Measurements from ENCODE around the gene CXCL14.

CXCL14 gene

DNA sequence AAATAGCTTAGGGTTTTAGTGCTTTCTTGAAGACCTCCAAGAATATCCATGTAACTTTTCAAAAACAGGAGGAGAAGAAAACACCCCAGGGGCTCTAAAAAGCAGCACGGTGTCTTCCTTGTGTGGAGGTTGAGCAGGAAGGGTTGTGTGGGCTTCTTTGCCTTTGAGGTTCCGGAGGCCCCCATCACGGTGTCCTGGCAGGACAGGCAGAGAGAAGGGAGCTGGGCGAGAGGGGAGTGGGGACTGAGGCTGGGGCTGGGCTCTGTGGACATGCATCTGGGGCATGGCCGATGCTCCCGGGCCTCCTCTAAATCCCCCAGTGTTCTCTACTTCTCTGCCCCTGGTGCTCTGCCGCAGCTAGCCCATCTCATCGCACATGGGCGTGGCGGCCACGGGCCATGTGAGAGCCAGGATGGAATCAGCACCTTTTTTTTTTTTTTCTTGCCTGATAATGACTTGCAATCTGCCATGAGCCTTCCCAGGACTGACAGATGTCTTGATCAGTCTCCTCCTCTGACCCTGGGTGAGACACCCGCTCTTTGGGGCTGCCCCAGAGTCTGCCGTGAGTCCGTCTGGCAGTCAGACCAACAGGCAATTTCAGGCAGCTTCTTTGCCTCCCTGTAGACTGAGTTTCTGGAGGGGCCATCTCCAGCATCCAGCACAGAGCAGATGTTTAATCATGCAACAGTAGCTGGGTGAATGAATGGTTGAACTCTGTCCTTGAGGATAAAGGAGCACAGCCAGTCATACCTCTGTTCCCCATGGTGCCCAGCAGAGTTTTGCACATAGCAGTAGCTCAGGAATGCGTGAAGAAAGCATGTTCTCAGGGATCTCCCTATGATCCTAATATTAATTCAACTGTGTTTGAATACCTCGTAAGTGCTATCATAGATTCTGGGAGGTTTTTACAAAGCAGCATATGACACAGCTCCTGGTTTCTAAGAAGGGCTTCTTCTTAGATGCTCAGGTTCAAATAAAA, 12.1 kb downstream of the CXCL14 start:
- DNase-seq: no peak

DNA sequence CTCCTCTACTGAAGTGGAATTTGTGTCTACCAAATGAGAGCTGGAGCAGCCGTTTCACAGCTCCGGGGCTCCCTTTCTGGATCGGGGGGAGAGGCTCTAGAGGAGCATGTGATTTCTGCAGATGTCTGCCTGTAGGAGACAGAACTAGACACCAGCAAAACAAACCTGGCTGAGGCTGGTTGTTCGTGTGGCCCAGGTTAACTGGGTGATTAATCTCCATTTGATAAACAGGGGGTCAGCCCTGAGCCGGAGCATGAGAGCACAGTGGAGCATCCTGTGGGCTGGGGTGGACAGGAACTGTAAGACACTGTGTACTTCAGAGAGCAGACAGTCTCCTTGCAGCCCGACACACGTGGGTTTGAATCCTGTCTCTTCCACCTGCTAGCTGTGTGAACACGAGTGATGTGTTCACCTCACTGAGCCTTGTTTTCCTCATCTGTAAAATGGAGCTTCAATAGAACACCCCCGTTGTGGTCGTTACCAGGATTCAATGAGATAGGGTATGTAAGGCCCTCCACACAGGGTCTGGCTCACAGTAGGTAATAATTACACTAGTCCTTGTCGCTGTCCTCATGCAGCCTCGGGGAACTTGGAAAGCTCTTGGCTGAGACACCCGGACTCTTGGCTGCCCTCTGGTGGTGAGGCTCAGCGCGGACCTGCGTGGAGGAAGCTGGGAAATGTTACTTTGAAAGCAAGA, 12.9 kb downstream of the CXCL14 start:
- peak; percentile 38 for DNase-seq

DNA sequence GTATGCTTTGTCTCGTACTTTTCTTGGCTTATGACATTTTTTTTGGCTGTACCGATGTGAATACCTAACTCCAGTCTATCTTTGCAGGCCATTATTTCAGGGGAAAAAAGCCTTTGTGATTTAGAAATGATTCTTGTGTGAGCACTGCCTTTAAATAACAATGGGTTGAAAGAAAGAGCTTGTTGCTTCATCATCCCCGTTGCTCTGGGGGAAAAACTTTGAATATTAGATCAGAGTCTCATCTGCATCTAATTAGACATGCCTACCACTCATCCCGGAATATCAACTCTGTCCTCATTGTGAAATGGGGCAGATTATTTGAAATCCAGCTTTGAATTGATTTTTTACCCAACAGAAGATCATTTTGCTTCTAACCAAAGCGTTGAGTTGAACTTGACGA, 13.5 kb downstream of the CXCL14 start:
- DNase-seq: no peak

DNA sequence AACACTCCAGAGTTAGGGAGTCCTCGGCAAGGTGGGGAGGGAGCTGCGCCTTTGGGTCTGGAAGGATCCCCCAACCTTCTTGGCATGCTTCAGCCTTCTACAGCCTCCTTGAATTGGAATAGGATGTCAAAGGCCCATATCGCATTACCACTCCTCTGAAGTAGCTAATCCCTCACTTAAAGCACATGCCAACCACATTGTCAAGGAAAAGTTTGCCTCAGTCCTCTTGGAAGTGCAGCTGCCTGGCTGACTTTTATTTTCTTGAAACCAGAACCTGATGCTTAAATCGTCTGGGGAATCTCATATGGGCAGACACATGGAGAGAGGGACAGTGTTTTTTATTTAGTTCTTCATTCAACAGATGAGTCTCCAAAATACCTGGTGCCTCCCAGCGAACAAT, 14.5 kb downstream of the CXCL14 start:
- DNase-seq: no peak

DNA sequence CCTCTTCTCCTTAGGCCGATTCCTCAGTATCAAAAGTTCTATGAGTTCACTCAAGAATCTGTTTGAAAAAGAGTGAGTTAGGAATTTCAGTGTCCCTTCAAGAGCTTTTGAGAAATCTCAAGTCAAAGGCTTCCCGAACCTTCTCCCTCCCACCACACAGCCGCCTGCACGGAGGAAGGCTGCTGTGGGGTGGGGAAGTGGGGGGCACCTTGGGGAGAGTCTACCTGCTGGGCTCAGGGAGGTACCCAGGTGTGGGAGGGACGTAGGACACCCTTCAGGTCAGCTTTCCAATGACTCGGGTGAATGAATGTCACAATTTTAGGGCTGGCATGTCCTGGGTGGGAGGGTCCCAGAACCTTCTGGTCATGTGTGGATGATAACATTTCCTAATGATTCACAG, 17.5 kb downstream of the CXCL14 start:
- no peak for DNase-seq

DNA sequence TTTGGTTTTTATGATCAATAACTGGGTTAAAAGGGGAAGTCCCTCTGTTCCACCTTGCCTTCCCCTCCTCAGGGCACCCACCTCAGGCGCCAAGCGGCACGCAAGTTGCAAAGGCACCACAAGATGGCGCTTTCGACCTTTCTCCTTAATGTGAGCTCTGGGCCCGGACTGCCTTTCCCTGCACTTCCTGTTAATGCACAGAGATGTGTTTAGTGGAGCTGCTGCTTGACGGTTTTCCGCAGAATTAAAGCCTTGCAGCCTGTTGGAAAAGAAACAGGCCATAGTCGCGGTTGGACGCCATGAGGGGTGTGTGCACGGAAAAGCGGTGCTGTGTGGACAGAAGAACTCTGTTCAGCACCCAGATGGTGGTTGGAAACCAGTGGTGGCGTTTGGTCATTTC, 17.9 kb downstream of the CXCL14 start:
- peak; percentile 50 for DNase-seq

DNA sequence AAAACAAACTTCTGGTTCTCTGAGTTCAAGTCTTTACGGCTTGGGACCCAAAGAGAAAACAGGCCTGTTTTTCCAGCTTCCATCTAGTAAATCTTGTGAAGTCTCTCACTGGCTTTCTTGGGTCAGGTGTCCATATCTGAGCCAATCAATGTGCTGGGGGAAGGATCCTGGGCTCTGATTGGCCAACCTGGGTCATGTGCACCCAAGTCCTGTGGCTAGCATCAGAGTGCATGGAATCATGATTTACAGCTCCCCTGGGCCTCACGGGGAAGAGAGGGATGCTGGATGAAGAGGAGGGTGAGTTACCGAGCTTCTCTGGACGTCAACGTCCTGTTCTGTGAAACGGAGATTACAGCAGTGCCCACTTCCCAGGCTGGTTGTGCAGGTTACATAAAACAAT, 19.4 kb downstream of the CXCL14 start:
- no peak for DNase-seq

DNA sequence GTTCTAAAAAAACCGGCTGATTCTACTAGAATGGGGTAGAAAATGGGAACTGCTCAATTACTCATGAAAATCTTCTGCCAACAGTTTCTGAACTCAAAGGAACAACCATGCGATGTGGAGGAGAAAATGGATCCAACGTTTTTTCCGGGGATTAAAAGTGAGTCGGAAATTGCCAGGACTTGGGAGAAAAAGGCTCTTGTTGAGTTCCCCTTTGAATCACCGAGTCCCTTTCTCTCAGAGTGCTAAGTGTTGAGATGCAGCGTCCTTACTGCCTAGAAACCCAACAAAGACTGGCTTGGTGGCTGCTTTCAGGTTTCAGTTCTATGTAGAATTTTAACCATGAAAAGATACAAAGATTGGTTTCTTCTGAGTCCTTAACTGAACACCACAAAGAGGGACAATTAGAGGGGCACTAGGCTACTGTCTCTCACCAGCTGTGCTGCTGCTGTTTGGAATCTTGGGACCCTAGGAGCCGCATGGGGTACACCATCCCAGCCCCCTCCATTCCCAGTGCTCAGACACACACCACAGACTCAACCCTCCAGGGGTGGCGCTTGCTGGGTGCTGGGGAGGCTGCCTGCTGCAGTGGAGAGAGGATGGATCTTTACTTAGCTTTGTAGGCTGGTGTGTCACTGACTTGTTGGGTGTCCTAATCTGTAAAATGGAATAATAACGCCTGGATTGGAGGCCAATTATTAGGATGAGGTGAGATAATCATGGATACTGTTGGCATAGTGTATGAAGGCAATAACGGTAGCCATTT, 21.5 kb downstream of the CXCL14 start:
- DNase-seq: no peak

DNA sequence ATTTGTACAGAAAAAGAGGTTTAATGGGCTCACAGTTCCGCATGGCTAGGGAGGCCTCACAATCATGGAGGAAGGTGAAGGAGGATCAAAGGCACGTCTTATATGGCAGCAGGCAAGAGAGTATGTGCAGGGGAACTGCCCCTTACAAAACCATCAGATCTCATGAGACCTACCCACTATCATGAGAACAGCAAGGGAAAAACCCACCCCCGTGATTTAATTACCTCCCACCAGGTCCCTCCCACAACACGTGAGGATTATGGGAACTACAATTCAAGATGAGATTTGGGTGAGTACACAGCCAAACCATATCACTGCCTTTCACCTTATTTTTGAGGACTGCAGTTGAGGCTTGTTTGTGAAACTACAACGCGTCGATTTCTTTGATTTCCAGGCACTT, 22.2 kb downstream of the CXCL14 start:
- DNase-seq: no peak

DNA sequence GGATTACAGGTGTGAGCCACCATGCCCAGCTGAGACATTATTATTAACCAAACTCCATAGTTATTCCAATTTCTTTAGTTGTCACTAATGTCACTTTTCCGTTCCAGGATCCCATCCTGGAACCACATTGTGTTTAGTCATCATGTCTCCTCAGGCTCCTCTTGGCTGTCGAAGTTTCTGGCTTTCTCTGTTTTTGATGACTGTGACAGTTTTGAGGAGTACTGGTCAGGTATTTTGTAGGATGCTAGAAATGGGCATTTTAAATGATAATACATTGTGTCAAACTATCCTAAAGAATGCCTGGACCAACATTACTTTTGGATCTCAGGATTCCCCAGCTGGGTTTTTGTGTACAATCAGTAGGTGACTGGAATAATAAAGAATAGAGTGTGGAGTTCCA, 23.3 kb downstream of the CXCL14 start:
- no peak for DNase-seq

DNA sequence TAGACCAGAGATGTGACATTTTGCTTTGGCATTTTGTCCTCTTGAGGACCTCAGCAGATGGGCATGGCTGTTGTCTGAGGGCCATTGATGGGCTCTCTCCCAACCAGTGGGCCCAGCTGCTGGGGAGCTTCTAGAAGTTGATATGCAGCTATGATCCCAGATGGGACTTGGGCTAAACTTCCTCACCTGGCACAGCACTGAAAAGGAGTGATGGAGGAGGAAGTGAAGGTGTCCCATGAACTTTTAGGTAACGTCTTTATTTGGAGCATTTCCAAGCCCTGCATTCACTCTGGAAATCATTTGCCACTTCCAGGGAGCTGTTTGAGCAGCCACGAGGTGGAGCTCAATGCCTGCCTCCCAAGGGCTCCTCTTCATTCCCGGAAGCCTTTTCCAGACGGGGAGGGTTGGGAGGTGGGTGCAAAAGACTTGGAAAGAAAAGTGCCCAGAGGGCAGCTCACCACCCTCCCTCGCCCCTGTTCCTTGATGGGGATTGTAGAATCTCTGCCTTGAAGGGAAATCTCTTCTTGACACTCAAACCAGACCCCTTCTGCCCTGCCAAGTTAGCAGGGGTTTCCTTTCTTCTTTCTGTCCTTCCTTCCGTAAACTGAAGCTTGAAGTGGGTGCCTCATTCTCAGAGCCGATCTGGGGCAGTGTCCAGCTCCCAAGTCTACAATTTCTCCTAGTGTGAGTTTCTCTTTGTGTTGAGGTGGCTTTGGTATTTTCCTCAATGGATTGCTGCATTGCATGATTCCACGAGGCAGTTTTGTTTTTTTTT, 24.9 kb downstream of the CXCL14 start:
- DNase-seq: no peak

DNA sequence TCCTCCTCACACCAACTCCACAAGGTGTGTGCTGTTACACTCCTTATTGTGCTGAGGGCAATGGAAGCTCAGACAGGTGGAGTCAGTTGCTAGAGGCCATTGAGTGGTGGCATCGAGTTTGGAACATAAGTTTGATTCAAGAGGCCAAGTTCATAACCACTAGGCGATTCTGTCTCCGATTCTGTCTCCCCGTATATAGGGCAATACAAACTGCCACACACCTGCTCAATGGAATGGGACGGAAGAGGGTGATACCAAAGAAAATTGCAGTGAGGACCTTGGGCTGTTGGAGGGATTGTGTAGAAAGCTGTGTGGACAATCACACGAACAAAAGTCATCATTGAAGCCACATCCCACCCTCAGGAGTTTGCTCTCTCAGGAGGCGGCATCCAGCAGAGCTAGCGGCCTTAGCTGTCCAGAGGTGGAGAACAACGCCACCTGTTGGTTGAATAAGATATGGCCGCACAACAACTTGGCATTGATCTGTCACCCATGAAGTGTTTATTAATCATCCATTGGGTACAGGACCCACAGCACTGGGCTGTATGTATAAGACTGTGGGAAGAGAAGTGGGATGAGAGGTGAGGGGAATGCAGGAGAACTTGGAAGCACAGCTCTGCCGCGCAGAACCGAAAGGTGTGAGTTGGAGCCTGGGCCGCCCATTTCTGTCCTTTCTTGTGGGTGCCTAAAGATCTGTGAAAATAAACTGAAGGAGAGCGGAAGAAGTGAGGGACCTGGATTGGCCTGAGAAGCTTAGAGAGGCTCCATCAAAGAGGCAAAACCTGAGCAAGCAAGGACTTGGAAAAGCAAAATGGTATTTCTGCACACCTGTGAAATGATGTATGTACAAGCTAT, 27.0 kb downstream of the CXCL14 start:
- peak; percentile 31 for DNase-seq

DNA sequence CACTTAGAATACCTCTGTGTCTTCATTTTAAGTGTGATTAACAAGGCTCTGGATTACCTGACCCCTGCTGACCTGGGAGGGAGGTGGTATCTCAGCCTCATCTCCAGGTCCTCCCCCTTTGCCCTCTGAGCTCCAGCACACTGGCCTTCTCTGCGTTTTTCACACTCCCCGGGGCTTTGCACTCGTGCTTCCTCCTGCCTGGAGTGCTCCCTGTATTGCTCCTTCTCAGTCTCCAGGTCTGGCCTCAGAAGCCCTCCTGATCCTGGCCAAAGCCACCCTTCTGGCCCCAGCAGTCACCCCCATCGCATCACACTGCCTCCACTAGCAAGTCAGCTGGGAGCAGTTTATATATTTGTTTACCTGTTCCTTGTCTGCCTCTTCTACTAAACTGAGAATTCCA, 29.4 kb downstream of the CXCL14 start:
- DNase-seq: no peak

DNA sequence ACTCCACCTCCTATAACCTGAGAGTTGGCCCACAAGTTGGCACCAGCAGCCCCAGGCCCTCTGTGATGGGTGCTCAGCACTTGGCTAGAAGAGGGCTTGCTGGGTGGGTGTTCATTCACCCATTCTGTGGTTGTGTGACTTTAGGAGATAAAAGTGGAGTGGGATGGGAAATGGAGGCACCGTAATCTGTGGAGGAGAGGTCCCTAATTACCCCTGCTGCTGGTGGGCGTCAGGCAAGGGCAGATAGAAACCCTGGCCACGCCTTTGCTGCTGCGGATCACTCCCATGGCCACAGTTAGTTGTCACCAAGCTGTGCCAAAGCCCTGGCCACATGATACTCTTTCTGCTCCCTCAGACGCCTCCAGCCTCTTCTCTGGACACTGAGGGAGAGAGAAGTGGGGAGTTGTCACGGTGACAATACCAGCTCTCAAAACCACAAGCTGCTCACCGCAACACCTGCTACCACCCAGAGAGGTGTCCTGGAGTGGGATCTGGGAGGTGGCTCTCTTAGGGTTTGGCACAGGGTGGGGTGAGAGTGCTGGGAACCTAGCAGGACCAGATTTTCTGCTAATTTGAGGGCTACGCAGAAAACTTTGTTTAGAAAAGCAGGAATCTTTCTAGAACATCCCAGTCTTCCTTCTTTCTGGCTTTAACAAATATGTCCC, 31.1 kb downstream of the CXCL14 start:
- DNase-seq: no peak

DNA sequence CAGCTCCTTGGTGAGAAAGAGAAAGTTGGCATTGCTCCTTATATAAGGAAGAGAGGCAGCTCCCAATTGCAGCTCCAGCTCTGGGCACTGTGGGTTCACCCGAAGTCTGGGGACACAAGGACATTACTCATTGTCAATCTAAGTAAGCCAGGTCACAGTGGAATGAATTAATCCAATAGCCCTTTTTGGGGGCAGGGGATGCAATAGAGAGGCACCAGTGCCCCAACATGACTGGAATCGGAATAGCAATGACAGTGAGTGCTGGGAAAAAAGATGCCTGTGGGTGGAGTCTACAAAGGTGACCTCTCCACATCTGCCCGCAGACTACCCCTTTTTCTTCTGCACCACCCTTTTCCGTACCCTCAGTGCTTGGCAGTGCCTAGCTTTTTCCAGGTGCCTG, 31.9 kb downstream of the CXCL14 start:
- DNase-seq: no peak

DNA sequence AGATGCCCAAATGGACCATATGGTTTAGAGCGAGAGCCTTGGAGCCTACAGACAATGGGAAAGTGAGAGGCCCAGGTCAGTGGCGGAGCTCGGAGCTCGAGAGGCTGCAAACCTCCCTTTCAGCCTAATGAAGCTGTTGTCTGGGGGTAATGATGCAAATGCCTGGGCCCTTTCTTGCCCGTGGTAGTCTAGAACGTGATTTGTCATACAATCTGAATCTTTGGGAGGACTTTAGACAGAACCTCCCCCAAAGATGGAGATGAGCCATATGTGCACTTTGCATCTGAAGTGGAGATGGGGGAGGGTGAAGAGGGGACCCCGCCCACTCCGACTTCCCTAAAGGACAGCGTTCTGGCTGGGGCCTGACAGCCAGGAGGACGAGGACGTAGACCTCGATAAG, 32.7 kb downstream of the CXCL14 start:
- no peak for DNase-seq

DNA sequence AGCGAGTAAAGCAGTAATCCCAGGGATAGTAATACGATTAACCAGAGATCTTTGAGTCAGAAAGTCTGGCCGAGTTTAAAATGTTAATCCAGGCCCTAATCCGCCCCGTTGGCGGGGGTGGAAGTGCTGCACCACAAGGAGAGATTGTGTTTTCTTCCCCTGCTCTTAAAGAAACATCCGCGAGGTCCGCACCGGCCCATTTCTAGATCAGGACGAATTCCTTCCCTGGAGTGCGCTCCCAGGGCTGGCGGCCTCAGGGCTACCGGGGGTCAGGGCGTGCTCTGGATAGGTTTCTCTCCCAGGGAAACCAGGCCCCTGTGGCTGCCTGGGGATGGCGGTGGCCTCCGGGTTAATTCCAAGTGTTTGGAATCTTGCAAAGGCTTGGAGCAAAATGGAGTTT, 33.7 kb downstream of the CXCL14 start:
- no peak for DNase-seq

DNA sequence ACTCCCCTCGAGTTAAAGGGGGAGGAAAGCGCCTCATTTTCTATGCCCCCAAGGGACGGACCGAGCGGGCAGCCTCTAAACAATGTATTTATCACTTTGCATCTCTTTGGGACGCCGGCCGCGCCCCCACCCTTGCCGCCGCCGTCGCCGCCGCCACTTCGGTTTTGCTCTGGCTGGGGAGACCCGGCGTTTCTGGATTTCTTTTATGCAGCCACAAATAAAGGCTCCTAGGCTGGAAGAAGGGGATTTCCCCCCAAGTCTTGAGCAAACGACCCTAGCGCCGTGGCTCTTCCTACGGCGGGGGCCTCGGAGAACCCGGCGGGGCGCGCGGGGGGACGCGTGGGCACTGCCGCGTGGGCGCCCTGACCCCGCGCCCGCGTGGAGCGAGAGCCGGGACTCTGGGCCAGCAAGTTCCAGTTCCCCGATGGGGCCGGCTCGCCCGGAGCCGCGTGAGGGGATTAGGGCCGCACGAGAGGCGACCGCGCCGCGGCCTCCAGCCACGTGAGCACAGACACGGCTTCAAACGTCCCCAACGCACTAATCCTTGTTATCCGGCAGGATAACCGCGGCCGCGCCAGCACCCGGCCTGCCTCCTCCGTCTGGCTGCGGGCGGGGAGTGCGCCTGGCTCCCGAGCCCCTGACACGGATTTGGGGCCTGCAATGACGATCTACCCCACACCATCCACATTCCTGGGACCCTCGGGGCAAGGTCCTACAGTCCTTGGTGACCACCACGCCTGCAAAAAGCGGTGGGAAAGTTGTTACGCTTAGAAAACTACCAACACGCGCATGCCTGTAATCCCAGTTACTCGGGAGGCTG, 35.1 kb downstream of the CXCL14 start:
- DNase-seq: no peak

DNA sequence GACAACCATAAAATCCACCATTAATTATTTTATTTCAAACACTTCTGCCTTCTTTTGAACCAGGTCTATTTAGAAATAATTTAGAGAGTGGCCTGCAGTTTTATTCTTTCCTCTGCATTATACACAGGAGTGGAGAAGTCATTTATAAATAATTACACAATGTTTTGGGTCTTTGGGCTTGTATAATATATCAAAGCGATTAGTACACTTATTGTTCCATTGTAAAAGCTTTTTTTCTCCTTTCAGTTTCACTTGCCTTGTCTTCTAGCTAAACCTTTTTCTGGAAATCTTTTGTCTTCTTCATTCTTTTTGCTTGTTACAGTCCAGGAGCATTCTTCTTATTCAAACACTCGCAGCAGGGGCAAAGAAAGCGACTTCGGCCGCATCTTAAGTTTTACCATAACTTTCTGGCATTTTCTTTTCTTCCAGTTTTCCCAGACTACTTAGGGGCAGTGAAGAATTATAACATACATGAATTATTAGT, 35.7 kb downstream of the CXCL14 start:
- no peak for DNase-seq
